HepG2 (cell line): ENCODE measurements around the gene GABRB3. TPM values are rescaled to one million over a fixed set of nuclear protein-coding genes. Genes with fewer than 3 reads are reported as not detected.

Source experiments
- ATAC-seq: fragments of 200-7000 bp; cut with Tn5 transposase; 3 replicates; pipeline ENCODE4 v1.9.1; 2020; ENCODE audit warnings: mild to moderate bottlenecking, moderate library complexity
- BruUV-seq: library from RNA; stranded (reverse); fragments of 400-500 nt; replicated peaks from 2 replicates; lab custom pipeline; 2021; lab: Mats Ljungman, UMichigan
- CTCF ChIA-PET: fragments of 300-600 bp; formaldehyde crosslinking; extraction: SDS; loops from one replicate; lab custom pipeline; 2021; ENCODE audit warnings: low total read pairs, inconsistent platforms, low intra/inter-chr PET ratio; lab: Yijun Ruan, JAX
- POLR2A ChIA-PET: fragments of 350-600 bp; sonication (Branson Sonifier 250); formaldehyde crosslinking; loops from one replicate; lab custom pipeline; 2020; ENCODE audit warnings: antibody characterized with exemption, inconsistent platforms; lab: Yijun Ruan, JAX
- DNase-seq: peaks from one replicate; pipeline ENCODE4 v3.0.0-alpha.2; 2015; ENCODE audit warnings: low spot score
- FAIRE-seq: peaks from 3 replicates; lab custom pipeline; 2011; peaks lifted over from hg19 to GRCh38; lab: Jason Lieb, UNC
- H2AFZ ChIP-seq: one replicate; pipeline ENCODE4 v1.6.1; 2011; ENCODE audit warnings: low read length, inconsistent platforms
- H3K27ac ChIP-seq: fragments of 300-600 bp; 3 replicates; pipeline ENCODE4 v1.8.0; 2011; ENCODE audit warnings: mixed run types, mild to moderate bottlenecking, mixed read lengths, low read length, inconsistent platforms; ENCODE audit not compliant: insufficient read depth; ENCODE audit errors: extremely low read length
- H3K27me3 ChIP-seq, 2 experiments: fragments of 200-600 bp in 1 of 2; 2 replicates in 1 of 2; 3 replicates in 1 of 2; pipeline versions ENCODE4 v1.6.0 to v1.8.0; 2011; ENCODE audit warnings: low read length in 2 of 2, mild to moderate bottlenecking in 2 of 2, moderate library complexity in 2 of 2, inconsistent platforms in 1 of 2; ENCODE audit not compliant: insufficient read depth in 2 of 2, control insufficient read depth in 1 of 2
- H3K36me3 ChIP-seq, 2 experiments: fragments of 200-600 bp in 1 of 2; replicated peaks in 1 of 2; 2 replicates in 1 of 2; 3 replicates in 1 of 2; pipeline versions ENCODE4 v1.5.1 to v1.8.0; 2011; ENCODE audit warnings: low read length in 2 of 2, inconsistent platforms in 1 of 2; ENCODE audit not compliant: insufficient read depth in 2 of 2, control insufficient read depth in 1 of 2
- H3K4me1 ChIP-seq: 2 replicates; pipeline ENCODE4 v1.5.1; 2012; ENCODE audit warnings: low read length, inconsistent platforms; ENCODE audit not compliant: insufficient read depth
- H3K4me2 ChIP-seq: 2 replicates; pipeline ENCODE4 v1.6.0; 2011; ENCODE audit warnings: low read depth, low read length, inconsistent platforms
- H3K4me3 ChIP-seq, 3 experiments: fragments of 200-600 bp in 1 of 3; sonication (generic), shearing (Covaris generic) in 1 of 3; replicated peaks in 1 of 3; 2 replicates each; pipeline ENCODE4 v1.5.1; 2011 to 2016; ENCODE audit warnings: low read length in 3 of 3, inconsistent platforms in 2 of 3, low read depth in 2 of 3, mild to moderate bottlenecking in 2 of 3, control low read depth in 1 of 3, mixed read lengths in 1 of 3; ENCODE audit not compliant: insufficient read depth in 1 of 3
- H3K79me2 ChIP-seq: one replicate; pipeline ENCODE4 v1.6.1; 2011; ENCODE audit warnings: low read length, inconsistent platforms; ENCODE audit not compliant: insufficient read depth
- H3K9ac ChIP-seq: 2 replicates; pipeline ENCODE4 v1.6.0; 2011; ENCODE audit warnings: mild to moderate bottlenecking, low read depth, low read length, inconsistent platforms; ENCODE audit not compliant: insufficient read depth
- H3K9me3 ChIP-seq: 2 replicates; pipeline ENCODE4 v1.5.1; 2012; ENCODE audit warnings: mild to moderate bottlenecking, low read length
- H4K20me1 ChIP-seq: 2 replicates; pipeline ENCODE4 v1.6.0; 2011; ENCODE audit warnings: inconsistent platforms, mild to moderate bottlenecking, low read length, moderate library complexity; ENCODE audit not compliant: insufficient read depth
- MLLT10 ChIP-seq: sonication (generic); formaldehyde crosslinking; IDR thresholded peaks from 2 replicates; pipeline ENCODE4 v1.4.0; 2020; ENCODE audit warnings: missing genetic modification reagents
- ZNF10 ChIP-seq: sonication (generic); formaldehyde crosslinking; IDR thresholded peaks from 2 replicates; pipeline ENCODE4 v1.4.0; 2020; ENCODE audit warnings: mild to moderate bottlenecking, low read depth, missing genetic modification reagents, borderline replicate concordance
- WGBS: methylation state at CpG from one replicate; pipeline ENCODE4 v1.1.6; 2017; ENCODE audit warnings: low lambda C conversion rate; 5-methylcytosine and 5-hydroxymethylcytosine counted together
- in situ Hi-C: cut with HindIII; loops from 2 replicates; pipeline ENCODE4 v1.10.0; 2017; ENCODE audit warnings: low pct_unique_long_range_greater_than_20kb; ENCODE audit not compliant: extremely low pct_ligation_motif_present
- intact Hi-C: fragments of 100-400 bp; cut with micrococcal nuclease; formaldehyde crosslinking; loops from one replicate; pipeline ENCODE4 v1.10.0; 2022; ENCODE audit not compliant: unreplicated experiment
- polyA plus RNA-seq, 8 experiments: library from polyadenylated mRNA; depleted of rRNA in 3 of 8; stranded (reverse) in 7 of 8; unstranded in 1 of 8; fragments of >200 nt; fragmentation: Illumina TruSeq in 4 of 8; extraction: Trizol in 4 of 8; gene quantifications; 2 replicates each; pipeline versions ENCODE4 v1.2.1 to v1.2.3, GENCODE V29; 2011 to 2016; ENCODE audit warnings: low read depth in 4 of 8, missing spikeins in 1 of 8, mixed read lengths in 1 of 8; ENCODE audit not compliant: insufficient read depth in 1 of 8
- total RNA-seq, 5 experiments: library from RNA; depleted of rRNA; stranded (reverse); fragments of >200 nt; fragmentation: Illumina TruSeq; extraction: Trizol; gene quantifications; 2 replicates each; pipeline ENCODE4 v1.2.3, GENCODE V29; 2016; ENCODE audit warnings: low read depth in 1 of 5
- TF ChIP-seq, protein P1 (sequence below): sonication (generic); formaldehyde crosslinking; IDR thresholded peaks from 2 replicates; pipeline ENCODE4 v1.4.0; 2020; ENCODE audit warnings: missing genetic modification reagents
- TF ChIP-seq, protein P2 (sequence below), 2 experiments: IDR thresholded peaks; 2 replicates each; pipeline ENCODE4 v1.6.1; 2011 to 2012; ENCODE audit warnings: low read length in 2 of 2, borderline replicate concordance in 1 of 2, low read depth in 1 of 2, mild to moderate bottlenecking in 1 of 2, moderate library complexity in 1 of 2
- TF ChIP-seq, protein P3 (sequence below): sonication (generic); formaldehyde crosslinking; IDR thresholded peaks from 2 replicates; pipeline ENCODE4 v1.5.0; 2020; ENCODE audit warnings: mild to moderate bottlenecking, missing genetic modification reagents, moderate library complexity

Gene GABRB3
- total and polyA plus RNA-seq, 2 of the 13 experiments (the other 11 are each of a cell fraction or from before 2014, with no cell fraction given), result not detected

DNA sequence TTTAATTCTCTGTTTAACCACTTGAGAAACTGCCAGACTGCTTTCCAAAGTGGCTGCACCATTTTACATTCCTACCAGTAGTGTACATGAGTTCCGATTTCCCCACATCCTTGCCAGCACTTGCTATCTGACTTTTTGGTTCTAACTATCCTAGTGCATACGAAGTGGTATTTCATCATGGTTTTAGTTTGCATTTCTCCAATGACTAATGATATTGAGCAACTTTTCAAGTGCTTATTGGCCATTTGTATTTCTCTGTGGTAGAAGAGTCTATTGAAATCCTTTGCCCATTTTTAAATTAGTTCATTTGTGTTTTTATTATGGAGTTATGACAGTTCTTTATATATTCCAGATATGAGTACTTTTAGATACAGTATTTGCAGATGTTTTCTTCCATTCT, 247.8 kb downstream of the GABRB3 start:
- ChIA-PET POLR2A (no interaction called here), CTCF (no interaction called here)
- Histone ChIP-seq H3K79me2 (no peaks in the 10 kb centered on the region), H3K4me3 (no peak overlapping the region), H3K4me1 (no peaks in the 10 kb centered on the region), H3K36me3 (no peaks in the 10 kb centered on the region), H4K20me1 (no peaks in the 10 kb centered on the region), H3K9me3 (peaks cover 86% of the 10 kb centered on the region), H3K9ac (no peak overlapping the region), H3K27me3 (no peaks in the 10 kb centered on the region; a peak in 1 of 5 replicates), H2AFZ (no peak overlapping the region), H3K4me2 (no peak overlapping the region)
- no TSS peak for BruUV-seq
- FAIRE-seq, result no peak
- no peak for DNase-seq
- in situ Hi-C loops, result no loop called here
- WGBS, result 4% methylated on average over 2 of the region's 2 CpGs
- ATAC-seq, result no peak
- TF ChIP-seq, protein P1, sequence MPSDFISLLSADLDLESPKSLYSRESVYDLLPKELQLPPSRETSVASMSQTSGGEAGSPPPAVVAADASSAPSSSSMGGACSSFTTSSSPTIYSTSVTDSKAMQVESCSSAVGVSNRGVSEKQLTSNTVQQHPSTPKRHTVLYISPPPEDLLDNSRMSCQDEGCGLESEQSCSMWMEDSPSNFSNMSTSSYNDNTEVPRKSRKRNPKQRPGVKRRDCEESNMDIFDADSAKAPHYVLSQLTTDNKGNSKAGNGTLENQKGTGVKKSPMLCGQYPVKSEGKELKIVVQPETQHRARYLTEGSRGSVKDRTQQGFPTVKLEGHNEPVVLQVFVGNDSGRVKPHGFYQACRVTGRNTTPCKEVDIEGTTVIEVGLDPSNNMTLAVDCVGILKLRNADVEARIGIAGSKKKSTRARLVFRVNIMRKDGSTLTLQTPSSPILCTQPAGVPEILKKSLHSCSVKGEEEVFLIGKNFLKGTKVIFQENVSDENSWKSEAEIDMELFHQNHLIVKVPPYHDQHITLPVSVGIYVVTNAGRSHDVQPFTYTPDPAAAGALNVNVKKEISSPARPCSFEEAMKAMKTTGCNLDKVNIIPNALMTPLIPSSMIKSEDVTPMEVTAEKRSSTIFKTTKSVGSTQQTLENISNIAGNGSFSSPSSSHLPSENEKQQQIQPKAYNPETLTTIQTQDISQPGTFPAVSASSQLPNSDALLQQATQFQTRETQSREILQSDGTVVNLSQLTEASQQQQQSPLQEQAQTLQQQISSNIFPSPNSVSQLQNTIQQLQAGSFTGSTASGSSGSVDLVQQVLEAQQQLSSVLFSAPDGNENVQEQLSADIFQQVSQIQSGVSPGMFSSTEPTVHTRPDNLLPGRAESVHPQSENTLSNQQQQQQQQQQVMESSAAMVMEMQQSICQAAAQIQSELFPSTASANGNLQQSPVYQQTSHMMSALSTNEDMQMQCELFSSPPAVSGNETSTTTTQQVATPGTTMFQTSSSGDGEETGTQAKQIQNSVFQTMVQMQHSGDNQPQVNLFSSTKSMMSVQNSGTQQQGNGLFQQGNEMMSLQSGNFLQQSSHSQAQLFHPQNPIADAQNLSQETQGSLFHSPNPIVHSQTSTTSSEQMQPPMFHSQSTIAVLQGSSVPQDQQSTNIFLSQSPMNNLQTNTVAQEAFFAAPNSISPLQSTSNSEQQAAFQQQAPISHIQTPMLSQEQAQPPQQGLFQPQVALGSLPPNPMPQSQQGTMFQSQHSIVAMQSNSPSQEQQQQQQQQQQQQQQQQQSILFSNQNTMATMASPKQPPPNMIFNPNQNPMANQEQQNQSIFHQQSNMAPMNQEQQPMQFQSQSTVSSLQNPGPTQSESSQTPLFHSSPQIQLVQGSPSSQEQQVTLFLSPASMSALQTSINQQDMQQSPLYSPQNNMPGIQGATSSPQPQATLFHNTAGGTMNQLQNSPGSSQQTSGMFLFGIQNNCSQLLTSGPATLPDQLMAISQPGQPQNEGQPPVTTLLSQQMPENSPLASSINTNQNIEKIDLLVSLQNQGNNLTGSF (CRISPR knock-in tag), result no peak
- TF ChIP-seq, protein P2, sequence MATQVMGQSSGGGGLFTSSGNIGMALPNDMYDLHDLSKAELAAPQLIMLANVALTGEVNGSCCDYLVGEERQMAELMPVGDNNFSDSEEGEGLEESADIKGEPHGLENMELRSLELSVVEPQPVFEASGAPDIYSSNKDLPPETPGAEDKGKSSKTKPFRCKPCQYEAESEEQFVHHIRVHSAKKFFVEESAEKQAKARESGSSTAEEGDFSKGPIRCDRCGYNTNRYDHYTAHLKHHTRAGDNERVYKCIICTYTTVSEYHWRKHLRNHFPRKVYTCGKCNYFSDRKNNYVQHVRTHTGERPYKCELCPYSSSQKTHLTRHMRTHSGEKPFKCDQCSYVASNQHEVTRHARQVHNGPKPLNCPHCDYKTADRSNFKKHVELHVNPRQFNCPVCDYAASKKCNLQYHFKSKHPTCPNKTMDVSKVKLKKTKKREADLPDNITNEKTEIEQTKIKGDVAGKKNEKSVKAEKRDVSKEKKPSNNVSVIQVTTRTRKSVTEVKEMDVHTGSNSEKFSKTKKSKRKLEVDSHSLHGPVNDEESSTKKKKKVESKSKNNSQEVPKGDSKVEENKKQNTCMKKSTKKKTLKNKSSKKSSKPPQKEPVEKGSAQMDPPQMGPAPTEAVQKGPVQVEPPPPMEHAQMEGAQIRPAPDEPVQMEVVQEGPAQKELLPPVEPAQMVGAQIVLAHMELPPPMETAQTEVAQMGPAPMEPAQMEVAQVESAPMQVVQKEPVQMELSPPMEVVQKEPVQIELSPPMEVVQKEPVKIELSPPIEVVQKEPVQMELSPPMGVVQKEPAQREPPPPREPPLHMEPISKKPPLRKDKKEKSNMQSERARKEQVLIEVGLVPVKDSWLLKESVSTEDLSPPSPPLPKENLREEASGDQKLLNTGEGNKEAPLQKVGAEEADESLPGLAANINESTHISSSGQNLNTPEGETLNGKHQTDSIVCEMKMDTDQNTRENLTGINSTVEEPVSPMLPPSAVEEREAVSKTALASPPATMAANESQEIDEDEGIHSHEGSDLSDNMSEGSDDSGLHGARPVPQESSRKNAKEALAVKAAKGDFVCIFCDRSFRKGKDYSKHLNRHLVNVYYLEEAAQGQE (IDR thresholded peaks at IDR 0.05; ENCODE audit: borderline replicate concordance in 1 of 2, low read depth in 1 of 2, low read length in 2 of 2), result no peak
- TF ChIP-seq, protein P3, sequence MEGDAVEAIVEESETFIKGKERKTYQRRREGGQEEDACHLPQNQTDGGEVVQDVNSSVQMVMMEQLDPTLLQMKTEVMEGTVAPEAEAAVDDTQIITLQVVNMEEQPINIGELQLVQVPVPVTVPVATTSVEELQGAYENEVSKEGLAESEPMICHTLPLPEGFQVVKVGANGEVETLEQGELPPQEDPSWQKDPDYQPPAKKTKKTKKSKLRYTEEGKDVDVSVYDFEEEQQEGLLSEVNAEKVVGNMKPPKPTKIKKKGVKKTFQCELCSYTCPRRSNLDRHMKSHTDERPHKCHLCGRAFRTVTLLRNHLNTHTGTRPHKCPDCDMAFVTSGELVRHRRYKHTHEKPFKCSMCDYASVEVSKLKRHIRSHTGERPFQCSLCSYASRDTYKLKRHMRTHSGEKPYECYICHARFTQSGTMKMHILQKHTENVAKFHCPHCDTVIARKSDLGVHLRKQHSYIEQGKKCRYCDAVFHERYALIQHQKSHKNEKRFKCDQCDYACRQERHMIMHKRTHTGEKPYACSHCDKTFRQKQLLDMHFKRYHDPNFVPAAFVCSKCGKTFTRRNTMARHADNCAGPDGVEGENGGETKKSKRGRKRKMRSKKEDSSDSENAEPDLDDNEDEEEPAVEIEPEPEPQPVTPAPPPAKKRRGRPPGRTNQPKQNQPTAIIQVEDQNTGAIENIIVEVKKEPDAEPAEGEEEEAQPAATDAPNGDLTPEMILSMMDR, result no peak
- no peak for TF ChIP-seq ZNF10 (CRISPR knock-in tag)
- no peak for TF ChIP-seq MLLT10 (CRISPR knock-in tag)
- TF ChIP-seq, all 625 proteins: peak for 0
- intact Hi-C loops, result no loop called here
- no peak overlapping the region for H3K27ac ChIP-seq
